GM18520 (cell line): Measurements from ENCODE around the gene HSFX3.
"Not testable (repeated sequence)": the region's sequence is repeated elsewhere in the genome, so short reads cannot be mapped to it uniquely, and the experiment has no call there.

ENCODE experiments used
- ATAC-seq: cut with Tn5 transposase; IDR thresholded peaks from one replicate; pipeline ENCODE4 v1.9.1; 2021; ENCODE audit not compliant: unreplicated experiment

The HSFX3 gene

GRCh38 chrX:149549701-149550100, at the start of gene HSFX3:
HSFX3 (minus strand) TSS chrX:149549924; CDS start chrX:149549852, 72 bp downstream.
- not testable (repeated sequence) for ATAC-seq

GRCh38 chrX:149598603-149599002, 48.9 kb upstream of the HSFX3 start:
- not testable (repeated sequence) for ATAC-seq

DNA sequence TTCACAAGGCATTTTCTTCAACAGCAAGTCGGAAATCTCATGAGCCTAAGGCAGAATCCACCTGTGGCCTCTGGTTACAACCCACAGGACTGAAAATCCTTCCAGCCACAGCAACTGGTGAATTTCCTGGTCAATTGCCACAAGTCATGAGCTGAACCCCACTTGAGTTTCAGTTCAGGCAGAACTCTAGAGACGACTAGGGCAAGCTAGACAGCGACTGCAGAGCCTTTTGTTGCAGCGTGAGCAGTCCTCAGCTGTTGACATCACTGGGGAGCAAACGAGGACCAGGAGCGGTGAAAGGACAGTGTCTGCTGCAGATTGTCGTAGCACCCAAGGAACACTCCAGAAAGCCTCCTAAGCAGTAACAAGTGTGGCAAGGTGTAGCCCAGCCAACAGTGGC, 46.2 kb upstream of the HSFX3 start:
- ATAC-seq, result not testable (repeated sequence)

DNA sequence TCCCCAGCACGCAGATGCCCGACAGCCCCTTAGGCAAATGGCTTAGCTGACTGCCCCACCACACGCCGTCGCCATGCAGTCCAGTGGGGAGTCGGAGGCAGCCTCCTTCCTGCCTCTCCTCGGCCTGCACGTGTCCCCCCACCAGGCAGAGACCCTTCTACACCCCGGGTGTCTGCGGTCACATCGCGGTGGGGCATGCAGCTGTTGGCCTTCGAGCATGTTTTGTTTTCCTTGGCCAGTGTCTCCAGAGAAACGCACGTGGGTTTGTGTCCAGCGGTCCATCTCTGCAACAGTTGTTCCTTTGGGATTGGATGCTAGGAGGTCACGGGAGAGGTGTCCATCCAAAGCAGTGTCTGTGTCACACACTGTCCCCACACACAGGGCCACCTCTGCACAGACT, 45.5 kb upstream of the HSFX3 start, which contains the start of gene HSFX2:
HSFX2 (minus strand) TSS at position 101 of the 400 bp plus-strand sequence. CDS start 614 bp downstream, outside the sequence.
- ATAC-seq, result not testable (repeated sequence)

DNA sequence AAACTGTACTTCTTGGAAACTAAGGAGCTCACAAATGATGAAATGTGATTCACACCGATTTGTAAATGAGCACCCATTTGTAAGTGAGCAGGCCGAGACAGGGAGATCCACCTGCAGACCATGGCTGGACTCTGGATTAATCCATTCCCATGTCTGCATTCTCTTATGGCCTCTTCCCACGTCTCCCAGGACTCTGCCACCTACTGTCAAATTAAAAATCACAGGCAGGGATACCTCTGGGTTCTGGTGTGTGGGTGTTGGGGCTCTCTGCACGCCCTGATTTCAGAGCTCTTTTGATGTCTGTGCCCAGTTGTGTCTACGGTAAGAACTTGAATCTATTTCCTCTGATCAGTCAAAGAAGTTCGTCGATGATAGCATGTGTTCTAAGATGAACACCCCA, 41.3 kb upstream of the HSFX3 start:
- not testable (repeated sequence) for ATAC-seq

- not testable (repeated sequence) for ATAC-seq
These were observed 37.6 kb upstream of the HSFX3 start, which contains the start of gene MAGEA9B for GRCh38 chrX:149587359-149587758. MAGEA9B (minus strand) TSS chrX:149587459; CDS start chrX:149583179, 4,280 bp downstream.

DNA sequence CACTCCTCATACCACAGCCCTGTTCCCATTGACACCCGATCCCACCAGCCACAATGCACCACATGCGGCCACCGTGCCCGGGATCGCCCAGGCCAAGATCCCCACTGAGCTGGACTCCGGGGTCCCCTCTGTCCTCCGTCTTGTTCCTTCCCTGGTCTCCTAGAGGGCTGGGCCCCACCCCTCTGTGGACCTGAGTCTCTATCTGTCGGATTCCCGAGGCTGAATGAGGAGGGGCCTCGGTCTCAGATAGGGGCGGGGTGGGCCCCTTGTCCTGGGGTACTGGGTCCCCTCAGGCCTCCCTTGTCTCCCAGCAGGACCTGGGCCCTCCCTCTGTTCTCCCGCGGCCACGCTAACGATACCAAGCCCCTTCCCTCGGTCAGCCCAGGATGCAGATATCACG, 35.9 kb upstream of the HSFX3 start:
- not testable (repeated sequence) for ATAC-seq

DNA sequence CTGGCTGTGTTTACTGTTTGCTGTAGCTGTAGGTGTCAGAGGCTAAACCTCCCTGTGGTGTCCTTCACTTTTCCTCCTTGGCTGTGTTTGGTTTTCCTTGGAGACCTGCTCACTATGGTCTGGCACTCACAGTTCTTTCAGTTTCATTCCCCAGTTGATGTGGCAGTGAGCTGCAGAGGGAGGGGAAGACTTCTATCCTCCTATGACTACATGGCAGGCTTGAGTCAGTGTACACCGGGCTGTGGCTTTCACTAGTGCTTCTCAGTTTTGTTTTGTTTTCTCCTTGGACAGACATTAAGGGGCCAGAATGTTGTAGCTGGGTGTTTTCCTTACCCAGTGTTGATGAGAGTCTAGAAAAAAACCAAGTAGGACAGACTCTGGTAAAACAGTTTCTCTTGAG, 23.7 kb upstream of the HSFX3 start:
- peak; percentile 99 for ATAC-seq

GRCh38 chrX:149572743-149573142, 23.0 kb upstream of the HSFX3 start:
- no peak for ATAC-seq

GRCh38 chrX:149571770-149572169, 22.0 kb upstream of the HSFX3 start:
- ATAC-seq, result no peak

- ATAC-seq, result no peak
These were observed 20.9 kb upstream of the HSFX3 start for GRCh38 chrX:149570668-149571067.

GRCh38 chrX:149569770-149570169, 20.0 kb upstream of the HSFX3 start:
- ATAC-seq, result no peak

- no peak for ATAC-seq
These were observed 19.1 kb upstream of the HSFX3 start for GRCh38 chrX:149568701-149569296.

DNA sequence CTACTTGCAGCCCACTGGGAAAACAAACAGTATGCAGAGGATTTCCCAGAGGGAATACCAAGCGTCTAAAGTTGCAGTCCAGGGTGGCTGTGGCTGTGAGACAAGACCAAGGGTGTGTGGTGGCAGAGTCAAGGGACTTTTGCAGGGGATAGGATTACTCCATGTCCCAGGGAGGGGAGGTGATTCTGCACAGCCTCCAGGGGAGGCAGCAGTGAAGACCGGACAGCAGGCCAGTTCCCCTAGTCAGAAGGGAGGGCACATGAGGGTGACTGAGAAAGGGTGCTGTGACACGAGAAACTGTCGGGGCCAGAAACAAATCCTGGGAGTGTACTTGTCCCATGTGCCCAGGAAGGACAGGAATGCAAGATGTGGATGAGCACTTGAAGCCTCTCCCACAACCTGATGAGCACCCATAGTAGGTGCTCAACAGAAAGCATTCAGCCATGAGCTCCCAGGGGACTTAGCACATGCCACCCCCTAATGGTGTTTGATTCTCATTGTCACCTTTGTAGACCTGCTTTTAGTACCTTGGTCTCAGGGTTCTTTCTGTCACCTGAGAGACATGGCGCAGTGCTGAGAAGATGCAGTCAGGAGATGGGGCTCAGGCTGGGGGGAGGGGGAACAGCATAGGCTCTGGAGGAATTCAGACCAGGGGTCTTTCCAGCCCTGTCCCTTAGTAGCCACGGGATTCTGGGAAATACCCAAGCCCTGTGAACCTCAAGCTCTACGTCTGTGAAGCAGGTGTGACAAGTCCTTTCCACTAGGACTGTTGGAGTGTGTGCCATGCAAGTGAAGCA, 18.1 kb upstream of the HSFX3 start:
- no peak for ATAC-seq

GRCh38 chrX:149563359-149563758, 13.6 kb upstream of the HSFX3 start:
- no peak for ATAC-seq

GRCh38 chrX:149555251-149555650, 5.5 kb upstream of the HSFX3 start:
- ATAC-seq, result not testable (repeated sequence)

- ATAC-seq, result not testable (repeated sequence)
These were observed 2.2 kb upstream of the HSFX3 start for GRCh38 chrX:149551939-149552248.

DNA sequence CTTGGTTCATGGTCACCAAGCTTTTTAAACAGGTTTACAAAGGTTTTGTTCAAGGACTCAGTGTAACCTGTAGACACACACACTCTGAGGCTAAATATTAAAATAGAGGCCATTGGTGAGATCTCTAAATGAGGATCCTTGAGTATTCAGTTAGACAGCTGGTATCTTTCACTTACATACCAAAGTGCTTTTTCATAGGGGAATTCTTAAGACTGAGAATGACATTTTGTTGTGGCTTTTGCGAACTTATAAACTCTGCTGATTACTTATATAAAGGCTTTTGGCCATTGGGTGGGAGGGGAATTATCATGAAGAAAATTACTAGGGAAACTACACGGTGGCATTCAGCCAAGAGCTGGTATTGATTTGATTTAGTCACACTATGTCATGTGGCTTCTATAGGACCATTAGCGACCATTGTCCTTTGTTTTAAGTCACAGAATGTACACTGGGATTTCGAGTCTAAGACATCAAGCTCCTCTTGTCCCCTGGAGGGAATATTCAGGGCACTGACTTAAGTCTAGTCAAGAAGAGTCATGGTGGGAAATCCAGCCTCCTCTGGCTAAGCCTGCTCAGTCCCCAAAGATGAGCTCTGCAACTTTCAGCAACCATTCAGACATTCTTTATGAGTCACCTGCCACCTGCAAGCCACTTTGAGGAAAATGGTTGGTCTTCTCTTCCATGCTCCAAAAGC, 1.7 kb upstream of the HSFX3 start:
- peak; percentile 45 for ATAC-seq

DNA sequence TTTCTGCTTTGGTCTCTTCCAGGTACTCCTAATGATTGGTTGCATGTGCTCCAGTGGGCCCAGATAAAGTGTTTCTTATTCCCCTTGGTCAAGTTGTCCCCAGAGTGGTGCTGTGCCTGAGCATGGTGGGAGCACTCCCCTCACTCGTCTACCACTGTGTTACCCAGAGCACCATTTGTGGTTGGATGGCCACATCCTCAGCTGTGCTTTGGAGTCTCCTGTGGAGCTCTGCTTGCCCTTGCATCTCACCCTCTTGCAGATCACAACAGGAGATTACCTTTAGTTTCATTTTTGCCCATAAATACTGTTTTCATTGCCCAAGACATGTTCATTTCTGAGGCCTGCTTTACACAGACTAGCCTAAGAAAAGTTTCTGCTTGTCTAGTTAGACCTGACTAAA, 730 bp upstream of the HSFX3 start:
- not testable (repeated sequence) for ATAC-seq

- not testable (repeated sequence) for ATAC-seq
These were observed 1.9 kb downstream of the HSFX3 start for GRCh38 chrX:149547782-149548181.

- not testable (repeated sequence) for ATAC-seq
These were observed 2.8 kb downstream of the HSFX3 start for GRCh38 chrX:149546962-149547361.
